Stimulated activated CD8-positive, alpha-beta memory T cell treated with anti-CD3 and anti-CD28 coated beads, Interleukin-15, amount 100 ng/mL, for 4 hours (primary cell): ENCODE measurements around the gene PCLAF.

ENCODE experiments used
- DNase-seq, 2 donors: peaks; one replicate each; pipeline ENCODE4 v3.0.0-alpha.2; 2020; ENCODE audit warnings: low read depth in 2 of 2

PCLAF gene

GRCh38 chr15:64324165-64324877, 56.9 kb downstream of the PCLAF start:
- no peak for DNase-seq

GRCh38 chr15:64315216-64315615, 66.0 kb downstream of the PCLAF start:
- DNase-seq, result no peak

GRCh38 chr15:64314456-64314855, 66.8 kb downstream of the PCLAF start:
- DNase-seq, result no peak
